GM21447 (cell line): Measurements from ENCODE around the gene SLC25A10.

Experiments
- ATAC-seq: cut with Tn5 transposase; IDR thresholded peaks from one replicate; pipeline ENCODE4 v1.9.1; 2021; ENCODE audit not compliant: unreplicated experiment

SLC25A10 gene

DNA sequence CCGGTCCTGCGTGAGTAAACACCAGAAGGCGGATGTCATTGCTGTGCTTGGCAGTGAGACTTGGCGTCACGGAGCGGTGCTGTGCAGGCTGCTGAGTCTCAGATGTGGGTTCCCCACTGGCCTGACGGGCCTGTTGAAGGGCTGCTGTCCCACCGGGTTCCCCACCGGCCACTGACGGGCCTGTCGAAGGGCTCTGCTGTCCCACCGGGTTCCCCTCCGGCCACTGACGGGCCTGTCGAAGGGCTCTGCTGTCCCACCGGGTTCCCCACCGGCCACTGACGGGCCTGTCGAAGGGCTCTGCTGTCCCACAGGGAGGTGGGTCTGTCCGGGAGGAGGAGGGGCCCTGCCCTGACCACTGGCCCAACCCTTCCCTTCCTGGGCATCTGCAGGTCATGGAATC, 25.5 kb upstream of the SLC25A10 start:
- no peak for ATAC-seq

DNA sequence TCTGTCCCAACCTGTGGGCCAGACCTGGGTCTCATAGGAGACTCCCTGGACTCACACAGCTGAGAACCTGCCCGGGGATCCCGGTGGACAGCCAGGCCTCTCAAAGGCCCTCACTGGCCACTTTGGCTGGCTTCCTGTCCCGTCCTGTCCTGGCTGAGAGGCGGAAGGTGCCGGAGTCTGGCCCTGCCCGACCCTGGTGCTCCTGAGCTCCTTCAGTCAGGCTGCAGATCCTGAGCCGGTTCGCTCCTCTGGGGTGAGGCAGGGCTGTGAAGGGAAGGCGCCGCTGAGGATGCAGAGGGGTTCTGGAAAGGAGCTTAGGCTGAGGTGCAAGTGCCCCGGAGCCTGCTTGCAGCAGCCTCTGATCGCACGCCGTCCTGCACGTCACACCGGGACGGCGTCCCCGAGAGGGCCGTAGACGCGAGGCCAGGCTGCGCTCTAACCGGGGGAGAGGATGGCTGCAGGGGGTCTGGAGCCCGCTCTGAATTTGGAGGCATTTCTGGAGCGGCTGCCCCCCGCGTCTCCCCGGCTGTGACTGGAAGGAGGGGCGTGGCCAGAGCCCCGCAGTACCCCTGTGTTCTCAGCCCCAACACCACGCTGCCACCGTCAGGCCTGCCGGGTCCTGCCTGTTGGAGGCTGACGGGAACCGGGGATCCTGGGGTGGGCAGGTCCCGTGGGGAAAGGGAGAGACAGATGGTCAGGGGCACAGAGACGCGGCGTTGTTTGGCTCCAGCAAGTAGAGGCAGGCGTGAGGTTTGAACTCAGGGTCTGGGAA, 24.1 kb upstream of the SLC25A10 start:
- ATAC-seq = no peak

DNA sequence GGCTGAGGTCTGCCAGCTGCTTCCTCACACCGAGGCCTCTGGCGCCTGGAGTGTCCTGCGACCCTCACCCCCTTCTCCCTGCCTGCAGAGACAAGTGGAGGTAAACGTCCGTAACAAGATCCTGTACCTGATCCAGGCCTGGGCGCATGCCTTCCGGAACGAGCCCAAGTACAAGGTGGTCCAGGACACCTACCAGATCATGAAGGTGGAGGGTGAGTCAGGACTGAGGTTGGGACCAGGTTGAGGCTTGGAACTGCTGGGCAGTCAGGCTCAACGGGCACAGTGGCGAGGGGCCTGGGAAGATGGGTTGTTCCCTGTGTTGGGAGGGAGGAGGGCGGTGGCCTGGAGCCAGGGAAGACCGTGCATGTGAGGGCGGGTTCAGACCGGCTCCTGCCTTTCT, 23.5 kb upstream of the SLC25A10 start:
- no peak for ATAC-seq

DNA sequence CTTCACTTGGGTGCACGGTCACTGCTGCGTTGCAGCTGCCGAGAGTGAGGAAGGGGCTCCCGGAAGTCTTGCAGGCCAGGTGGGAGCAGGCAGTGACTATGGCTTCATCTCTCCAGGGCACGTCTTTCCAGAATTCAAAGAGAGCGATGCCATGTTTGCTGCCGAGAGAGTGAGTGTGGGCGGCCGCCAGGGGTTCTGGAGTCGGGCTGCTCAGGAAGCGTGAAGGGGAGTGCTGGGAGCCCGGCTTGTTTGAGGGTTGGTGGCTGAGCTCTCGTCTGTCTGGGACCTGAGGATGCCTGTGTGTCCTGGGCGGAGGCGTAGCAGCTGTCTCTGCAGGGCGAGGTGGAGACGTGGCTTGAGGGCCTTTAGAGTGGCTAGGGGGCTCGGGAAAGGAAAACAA, 22.0 kb upstream of the SLC25A10 start:
- no peak for ATAC-seq

DNA sequence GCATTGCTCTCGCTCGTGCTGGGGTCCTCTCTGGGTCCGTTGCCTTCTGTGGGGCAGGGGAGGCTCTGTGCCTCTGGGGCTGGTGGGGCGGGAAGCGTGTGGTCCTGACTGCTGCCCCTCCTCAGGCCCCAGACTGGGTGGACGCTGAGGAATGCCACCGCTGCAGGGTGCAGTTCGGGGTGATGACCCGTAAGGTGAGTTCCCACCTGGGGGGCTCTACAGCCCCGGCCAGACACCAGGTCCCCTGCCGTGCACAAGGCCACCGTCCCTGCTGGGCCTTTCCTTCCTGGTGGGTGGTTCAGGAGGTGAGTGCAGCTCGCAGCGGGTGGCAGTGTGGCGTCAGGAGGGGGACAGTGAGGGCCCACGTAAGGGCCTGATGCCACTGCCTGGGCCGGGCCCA, 21.5 kb upstream of the SLC25A10 start:
- no peak for ATAC-seq

DNA sequence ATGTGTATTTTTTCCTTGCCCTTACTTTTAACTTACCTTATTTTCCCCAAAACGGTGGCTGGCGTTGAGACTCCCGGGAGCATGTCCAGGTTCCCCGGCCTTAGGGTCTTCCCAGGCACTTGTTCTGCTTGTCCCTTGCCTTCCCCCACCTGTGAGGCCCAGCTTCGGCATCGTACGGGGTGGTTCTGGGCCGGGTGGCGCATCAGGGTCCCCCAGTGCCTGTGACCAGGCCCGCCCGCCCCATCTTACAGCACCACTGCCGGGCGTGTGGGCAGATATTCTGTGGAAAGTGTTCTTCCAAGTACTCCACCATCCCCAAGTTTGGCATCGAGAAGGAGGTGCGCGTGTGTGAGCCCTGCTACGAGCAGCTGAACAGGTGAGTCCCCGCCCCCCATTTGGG, 20.9 kb upstream of the SLC25A10 start:
- ATAC-seq = no peak

DNA sequence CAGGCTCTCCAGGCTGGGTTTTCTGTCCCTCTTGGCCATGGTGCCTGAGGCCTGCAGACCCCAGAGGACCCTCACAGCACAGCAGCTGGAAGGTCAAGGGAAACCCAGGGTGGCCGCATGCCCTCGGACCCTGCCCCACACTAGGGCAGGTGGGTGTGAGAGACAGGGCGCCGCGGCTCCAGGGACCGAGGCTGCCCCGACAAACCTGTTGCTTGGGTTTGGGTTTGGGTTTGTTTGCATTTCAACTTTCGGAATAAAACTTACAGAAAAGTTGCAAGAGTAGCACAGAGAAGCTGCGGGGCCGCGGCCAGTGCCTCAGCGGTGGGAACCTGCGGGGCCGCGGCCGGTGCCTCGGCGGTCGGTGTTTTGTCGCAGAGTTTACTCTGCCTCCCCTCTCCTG, 20.5 kb upstream of the SLC25A10 start:
- no peak for ATAC-seq

DNA sequence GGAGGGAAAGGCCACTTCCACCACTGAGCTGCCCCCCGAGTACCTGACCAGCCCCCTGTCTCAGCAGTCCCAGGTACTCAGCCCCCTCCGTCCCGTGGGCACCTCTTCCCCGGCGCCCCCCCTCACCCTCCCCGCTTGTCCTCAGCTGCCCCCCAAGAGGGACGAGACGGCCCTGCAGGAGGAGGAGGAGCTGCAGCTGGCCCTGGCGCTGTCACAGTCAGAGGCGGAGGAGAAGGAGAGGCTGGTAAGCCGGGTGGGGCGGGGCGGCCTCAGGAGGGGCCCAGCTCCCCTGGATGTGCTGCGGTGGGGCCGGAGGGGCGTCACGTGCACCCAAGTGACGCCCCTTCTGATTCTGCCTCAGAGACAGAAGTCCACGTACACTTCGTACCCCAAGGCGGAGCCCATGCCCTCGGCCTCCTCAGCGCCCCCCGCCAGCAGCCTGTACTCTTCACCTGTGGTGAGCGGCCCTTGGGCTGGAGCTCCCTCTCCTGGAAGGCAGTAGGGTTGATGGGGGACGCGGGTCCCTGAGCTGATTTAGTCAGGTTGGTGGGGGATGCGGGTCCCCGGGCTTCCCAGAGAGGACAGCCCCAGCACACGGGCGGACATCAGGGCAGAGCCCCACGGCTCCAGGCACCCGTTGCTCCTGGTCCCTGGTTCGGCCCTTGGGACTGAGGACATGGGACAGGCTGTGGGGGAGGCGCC, 18.4 kb upstream of the SLC25A10 start:
- no peak for ATAC-seq

DNA sequence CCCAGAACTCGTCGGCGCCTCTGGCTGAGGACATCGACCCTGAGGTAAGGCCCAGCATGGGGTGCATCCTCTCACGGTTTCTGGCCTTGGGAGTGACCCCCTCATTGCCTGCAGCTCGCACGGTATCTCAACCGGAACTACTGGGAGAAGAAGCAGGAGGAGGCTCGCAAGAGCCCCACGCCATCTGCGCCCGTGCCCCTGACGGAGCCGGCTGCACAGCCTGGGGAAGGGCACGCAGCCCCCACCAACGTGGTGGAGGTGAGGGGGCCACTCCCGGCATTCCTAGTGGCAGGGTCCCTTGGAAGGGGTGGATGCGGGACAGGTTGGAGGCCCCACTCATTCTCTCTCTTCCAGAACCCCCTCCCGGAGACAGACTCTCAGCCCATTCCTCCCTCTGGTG, 17.3 kb upstream of the SLC25A10 start:
- no peak for ATAC-seq

DNA sequence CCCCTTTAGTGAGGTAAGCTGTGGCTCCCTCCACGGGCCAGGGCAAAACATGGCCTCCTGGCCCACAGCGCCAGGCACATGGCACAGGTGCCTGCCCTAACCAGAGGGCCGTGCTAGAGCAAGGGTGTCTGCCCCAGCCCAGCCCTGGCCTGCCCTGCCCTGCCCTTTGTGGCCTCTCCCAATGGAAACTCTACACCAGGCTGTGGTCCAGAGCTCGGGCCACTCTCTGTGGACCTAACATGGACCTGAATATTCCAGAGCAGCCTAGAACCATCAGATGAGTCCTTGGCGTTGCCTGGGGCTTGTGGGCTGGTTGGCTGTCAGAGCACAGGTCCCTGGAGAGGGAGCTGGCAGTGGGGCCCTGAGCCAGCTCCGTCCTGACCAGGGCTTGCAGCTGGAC, 16.9 kb upstream of the SLC25A10 start:
- no peak for ATAC-seq

DNA sequence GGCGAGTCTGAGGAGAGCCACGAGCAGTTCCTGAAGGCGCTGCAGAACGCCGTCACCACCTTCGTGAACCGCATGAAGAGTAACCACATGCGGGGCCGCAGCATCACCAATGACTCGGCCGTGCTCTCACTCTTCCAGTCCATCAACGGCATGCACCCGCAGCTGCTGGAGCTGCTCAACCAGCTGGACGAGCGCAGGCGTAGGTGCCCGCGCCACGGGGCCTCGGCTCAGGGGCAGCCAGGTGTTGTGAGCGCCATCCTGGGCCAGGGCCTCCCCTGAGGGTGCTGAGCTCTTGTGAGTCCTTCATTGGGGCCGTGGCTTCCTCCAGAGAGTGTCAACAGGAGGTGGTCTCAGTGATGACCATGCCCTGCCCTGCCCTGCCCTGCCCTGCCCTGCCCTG, 16.3 kb upstream of the SLC25A10 start:
- no peak for ATAC-seq

DNA sequence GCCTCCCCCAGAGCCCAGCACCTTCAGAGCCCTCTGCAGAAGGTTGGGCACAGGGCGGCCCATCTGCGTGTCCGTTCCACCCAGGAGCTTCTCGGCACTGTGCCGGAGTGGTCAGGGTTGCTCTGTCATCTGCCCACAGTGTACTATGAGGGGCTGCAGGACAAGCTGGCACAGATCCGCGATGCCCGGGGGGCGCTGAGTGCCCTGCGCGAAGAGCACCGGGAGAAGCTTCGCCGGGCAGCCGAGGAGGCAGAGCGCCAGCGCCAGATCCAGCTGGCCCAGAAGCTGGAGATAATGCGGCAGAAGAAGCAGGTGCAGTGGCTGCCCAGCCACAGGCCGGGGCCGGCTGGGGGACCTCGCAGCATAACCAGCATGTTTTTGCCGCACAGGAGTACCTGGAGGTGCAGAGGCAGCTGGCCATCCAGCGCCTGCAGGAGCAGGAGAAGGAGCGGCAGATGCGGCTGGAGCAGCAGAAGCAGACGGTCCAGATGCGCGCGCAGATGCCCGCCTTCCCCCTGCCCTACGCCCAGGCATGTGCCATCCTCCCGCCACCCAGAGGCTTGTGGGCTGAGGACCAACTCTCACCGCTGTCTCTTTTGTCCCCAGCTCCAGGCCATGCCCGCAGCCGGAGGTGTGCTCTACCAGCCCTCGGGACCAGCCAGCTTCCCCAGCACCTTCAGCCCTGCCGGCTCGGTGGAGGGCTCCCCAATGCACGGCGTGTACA, 15.7 kb upstream of the SLC25A10 start:
- no peak for ATAC-seq

DNA sequence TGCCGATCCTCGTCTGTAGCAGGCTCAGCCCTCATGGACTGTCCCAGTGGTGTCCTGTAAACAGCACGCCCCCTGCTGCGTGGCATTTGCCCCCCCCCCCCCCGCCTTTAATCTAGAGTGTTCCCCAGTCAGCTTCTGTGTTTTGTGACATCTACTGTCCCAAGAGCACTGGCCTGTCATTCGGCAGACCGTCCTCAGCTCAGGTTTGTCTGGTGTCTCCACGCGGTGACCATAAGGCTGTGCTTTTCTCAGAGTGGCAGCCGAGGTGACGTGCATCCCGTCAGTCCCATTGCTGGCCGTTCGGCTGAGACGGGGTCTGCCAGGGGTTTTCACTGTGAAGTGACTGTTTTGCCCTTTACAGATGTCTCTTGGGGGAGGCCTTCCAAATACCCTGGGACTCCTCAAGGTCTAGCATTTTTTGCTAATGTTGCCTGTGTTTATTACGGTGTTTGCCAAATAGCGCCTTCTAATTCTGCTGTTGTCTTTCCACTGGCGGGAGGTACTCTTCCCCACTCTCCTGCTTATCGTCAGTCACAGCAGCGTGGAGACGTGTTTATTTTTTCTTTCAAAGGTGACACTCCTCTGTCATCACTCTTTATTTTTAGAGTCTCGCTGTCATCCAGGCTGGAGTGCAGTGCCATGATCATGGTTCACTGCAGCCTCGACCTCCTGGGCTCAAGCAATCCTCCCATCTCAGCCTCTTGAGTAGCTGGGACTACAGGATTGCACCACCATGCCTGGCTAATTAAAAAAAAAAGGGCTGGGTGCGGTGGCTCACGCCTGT, 14.6 kb upstream of the SLC25A10 start:
- no peak for ATAC-seq

DNA sequence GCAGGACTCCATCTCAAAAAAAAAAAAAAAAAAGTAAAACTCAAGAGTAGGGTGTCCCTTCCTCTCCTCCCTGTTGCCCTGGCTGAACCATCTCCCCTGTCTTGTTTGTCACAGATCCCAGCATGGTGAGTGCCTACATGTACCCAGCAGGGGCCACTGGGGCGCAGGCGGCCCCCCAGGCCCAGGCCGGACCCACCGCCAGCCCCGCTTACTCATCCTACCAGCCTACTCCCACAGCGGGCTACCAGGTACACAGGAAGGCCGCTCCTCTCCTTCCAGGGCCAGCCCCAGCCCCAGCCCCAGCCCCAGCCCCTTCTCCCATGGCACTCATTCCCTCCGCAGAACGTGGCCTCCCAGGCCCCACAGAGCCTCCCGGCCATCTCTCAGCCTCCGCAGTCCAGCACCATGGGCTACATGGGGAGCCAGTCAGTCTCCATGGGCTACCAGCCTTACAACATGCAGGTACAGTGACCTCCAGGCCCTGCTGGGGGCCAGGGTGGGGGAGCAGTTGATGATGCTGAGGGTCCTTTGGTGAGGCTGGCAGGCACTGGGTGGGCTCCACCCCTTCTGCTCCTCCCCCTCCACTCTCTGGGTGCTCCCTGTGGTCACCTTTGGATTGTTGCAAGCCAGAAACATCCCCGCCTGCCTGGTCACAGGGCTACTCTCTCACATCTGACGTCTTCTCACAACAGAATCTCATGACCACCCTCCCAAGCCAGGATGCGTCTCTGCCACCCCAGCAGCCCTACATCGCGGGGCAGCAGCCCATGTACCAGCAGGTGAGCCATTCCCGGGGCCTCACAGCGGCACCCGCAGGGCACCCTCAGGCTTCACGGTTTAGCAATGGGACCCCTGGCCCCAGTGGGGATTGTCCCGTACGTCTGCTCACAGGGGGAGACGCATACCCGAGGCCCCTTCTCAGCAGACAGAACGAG, 11.5 kb upstream of the SLC25A10 start:
- no peak for ATAC-seq

DNA sequence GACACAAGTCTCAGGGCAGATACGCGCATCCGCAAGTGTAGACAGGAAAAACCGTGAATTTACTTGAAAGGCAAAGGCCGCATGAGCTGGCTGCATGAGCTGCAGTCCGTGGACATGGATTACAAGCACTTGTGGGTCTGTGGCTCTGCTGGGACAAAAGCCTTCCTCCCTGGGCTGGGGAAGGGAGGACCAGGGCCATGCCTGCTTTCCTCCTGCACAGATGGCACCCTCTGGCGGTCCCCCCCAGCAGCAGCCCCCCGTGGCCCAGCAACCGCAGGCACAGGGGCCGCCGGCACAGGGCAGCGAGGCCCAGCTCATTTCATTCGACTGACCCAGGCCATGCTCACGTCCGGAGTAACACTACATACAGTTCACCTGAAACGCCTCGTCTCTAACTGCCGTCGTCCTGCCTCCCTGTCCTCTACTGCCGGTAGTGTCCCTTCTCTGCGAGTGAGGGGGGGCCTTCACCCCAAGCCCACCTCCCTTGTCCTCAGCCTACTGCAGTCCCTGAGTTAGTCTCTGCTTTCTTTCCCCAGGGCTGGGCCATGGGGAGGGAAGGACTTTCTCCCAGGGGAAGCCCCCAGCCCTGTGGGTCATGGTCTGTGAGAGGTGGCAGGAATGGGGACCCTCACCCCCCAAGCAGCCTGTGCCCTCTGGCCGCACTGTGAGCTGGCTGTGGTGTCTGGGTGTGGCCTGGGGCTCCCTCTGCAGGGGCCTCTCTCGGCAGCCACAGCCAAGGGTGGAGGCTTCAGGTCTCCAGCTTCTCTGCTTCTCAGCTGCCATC, 10.6 kb upstream of the SLC25A10 start:
- no peak for ATAC-seq

DNA sequence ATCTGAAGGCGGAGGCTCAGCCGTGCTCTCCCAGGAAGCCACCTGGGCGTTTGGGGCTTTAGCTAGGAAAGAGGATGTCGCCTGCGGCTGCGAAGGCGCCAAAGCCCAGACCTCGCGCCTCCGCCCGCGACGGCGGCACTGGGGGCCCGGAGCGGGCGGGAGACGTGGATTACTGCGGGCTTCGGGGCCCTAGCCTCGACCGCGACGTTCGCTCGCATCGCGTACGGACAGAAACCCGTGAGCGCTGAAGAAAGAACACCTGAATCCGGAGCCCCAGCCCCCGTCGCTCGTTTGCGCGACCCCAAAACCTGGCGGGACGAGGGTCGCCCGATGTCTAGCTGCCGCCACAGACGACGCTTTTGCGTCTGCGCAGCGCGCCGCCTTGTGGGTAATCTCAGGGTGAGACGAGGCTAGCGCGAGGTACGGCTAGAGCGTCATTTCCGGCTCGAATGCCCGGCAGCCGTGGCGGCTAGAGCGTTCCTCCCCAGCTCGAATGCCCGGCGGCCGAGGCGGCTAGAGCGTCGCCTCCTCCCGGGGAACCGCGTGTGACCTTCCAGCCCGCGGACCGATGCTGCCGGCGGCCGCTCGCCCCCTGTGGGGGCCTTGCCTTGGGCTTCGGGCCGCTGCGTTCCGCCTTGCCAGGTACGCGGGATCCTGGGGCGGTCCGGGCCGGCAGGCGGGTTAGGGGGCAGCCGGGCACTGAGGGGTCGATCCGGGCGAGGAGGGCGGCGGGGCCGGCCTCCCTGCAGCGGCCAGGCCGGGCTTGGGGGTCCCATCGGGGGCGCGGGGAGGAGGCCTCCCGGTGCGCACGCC, 8.9 kb upstream of the SLC25A10 start, which contains the start of gene MRPL12:
Gene MRPL12, plus strand, starts transcription at position 434 of the 813 bp plus-strand sequence. Its CDS starts 135 bp downstream, at position 569.
- peak; percentile 75 for ATAC-seq

DNA sequence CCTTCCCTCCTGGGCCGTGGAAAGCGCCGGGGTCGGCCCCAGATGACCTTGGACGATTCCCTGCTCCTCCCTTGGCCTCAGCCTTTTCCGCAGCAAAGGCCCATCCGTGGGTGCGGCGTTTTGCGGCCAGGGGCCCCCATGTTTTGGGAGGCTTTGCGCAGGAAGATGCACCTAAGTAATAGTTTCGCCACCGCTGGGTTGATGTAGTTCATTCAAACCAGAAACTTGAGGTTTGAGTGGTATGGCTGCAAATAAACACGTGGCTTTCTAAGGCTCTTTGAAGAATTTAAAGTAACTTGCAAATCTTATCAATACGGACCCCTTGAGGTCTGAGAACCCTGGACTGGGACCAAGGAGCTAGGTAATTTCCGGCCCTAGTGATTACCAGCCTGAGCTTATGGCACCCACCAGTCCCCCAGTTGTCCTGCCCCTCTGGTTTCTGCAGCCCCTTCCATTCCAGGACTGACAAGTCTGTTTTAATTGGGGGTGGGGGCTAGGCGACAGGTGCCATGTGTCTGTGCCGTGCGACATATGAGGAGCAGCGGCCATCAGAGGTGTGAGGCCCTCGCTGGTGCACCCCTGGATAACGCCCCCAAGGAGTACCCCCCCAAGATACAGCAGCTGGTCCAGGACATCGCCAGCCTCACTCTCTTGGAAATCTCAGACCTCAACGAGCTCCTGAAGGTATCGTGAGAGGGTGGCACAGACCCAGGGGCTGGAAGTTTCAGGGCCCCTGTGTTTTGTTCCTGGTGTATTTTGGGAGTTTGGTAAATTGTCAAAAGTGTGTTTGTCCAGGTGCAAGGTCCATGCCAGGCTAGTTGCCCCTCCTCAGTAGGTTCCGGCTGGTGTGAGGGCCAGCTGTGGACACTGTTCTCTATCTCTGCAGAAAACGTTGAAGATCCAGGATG, 8.1 kb upstream of the SLC25A10 start:
- no peak for ATAC-seq
